ENCODE measurements around the gene FBLN1. TPM values are rescaled to one million over a fixed set of nuclear protein-coding genes. Genes with fewer than 3 reads are reported as not detected.
"Not testable (repeated sequence)": the region's sequence is repeated elsewhere in the genome, so short reads cannot be mapped to it uniquely, and the experiment has no call there.

The FBLN1 gene
- polyA plus RNA-seq, 1 experiment = 1,033 TPM

DNA sequence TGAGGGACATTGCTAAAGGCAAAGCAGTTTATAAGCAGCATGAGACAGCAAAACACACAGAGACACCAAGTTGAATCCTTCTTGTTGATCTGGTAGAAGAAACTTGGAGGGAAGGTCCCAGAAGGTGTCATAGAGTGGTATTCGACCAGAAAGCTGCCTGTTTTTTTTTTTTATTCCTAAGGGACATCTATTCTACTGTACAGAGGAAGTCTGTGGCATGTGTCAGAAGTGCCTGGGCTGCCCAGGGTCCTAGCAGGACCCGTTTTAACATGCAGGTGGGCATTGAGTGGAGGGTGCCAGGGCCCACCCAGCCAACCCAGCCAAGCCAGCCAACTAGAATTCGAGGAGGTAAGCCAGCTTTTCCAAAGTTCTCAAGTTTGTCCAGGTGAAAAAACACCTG lies 100.9 kb downstream of the FBLN1 start:
- H3K4me3 ChIP-seq (ENCODE audit: low read depth, low read length) = no peak overlapping the region
- H3K36me3 ChIP-seq (ENCODE audit: control insufficient read depth, insufficient read depth, low read length) = peaks cover 24% of the 10 kb centered on the region
- H3K27me3 ChIP-seq (ENCODE audit: control insufficient read depth, insufficient read depth, low read length) = no peaks in the 10 kb centered on the region
- TF ChIP-seq, protein P1, sequence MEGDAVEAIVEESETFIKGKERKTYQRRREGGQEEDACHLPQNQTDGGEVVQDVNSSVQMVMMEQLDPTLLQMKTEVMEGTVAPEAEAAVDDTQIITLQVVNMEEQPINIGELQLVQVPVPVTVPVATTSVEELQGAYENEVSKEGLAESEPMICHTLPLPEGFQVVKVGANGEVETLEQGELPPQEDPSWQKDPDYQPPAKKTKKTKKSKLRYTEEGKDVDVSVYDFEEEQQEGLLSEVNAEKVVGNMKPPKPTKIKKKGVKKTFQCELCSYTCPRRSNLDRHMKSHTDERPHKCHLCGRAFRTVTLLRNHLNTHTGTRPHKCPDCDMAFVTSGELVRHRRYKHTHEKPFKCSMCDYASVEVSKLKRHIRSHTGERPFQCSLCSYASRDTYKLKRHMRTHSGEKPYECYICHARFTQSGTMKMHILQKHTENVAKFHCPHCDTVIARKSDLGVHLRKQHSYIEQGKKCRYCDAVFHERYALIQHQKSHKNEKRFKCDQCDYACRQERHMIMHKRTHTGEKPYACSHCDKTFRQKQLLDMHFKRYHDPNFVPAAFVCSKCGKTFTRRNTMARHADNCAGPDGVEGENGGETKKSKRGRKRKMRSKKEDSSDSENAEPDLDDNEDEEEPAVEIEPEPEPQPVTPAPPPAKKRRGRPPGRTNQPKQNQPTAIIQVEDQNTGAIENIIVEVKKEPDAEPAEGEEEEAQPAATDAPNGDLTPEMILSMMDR (IDR thresholded peaks at IDR 0.05; ENCODE audit: insufficient read depth, low read depth, low read length) = no peak
- ChIA-PET CTCF (no interaction called here), POLR2A (no interaction called here)
- no peak for DNase-seq (ENCODE audit: low read depth)

DNA sequence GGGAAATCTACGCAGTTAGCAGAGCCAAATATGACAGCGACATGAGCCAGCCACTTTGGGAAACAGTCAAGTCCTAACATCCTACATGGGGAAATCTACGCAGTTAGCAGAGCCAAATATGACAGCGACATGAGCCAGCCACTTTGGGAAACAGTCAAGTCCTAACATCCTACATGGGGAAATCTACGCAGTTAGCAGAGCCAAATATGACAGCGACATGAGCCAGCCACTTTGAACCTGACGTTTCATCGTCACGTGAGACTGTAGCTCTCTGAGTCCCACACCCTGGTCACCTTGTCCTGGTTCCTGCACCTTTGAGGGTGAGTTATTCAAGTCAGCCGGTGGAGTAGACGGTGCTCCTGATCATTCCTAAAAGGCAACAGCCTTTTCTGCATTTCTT lies 105.4 kb downstream of the FBLN1 start:
- DNase-seq (ENCODE audit: low read depth); H3K27me3 ChIP-seq (ENCODE audit: control insufficient read depth, insufficient read depth, low read length); H3K36me3 ChIP-seq (ENCODE audit: control insufficient read depth, insufficient read depth, low read length); H3K4me3 ChIP-seq (ENCODE audit: low read depth, low read length); POLR2A ChIA-PET: not testable (repeated sequence)
- CTCF ChIA-PET = interaction anchor here (0.6 kb wide), 1 partner anchor 15 kb away, joined by 3 read pairs; no protein-coding TSS in a partner anchor

DNA sequence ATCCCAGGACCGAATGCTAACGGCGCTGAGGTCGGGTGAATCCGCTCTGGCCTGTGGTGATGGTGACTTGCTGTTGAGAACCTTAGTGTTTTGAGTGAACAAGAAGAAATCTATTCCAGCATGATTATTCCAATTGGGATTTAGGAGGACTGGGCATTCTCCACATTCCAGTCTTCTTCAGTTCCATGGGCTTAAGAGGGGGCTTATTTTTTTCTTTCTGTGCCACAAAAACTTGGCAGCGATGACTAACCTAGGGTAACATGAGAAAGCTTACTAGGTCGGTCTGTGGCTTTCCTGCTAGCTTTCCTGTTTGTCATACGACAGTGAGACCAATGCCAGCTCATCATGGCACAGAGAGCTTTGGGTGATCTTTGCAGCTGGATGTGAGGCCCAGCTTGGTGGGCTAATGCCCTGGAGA lies 106.1 kb downstream of the FBLN1 start:
- no peaks in the 10 kb centered on the region for H3K27me3 ChIP-seq (ENCODE audit: control insufficient read depth, insufficient read depth, low read length)
- peaks cover 3% of the 10 kb centered on the region; the same call in 1 of the 2 replicates for H3K36me3 ChIP-seq (ENCODE audit: control insufficient read depth, insufficient read depth, low read length)
- TF ChIP-seq, protein P1 (IDR thresholded peaks at IDR 0.05; ENCODE audit: insufficient read depth, low read depth, low read length) = no peak
- H3K4me3 ChIP-seq (ENCODE audit: low read depth, low read length) = no peak overlapping the region
- POLR2A ChIA-PET = no interaction called here
- CTCF ChIA-PET = no interaction called here
- DNase-seq (ENCODE audit: low read depth) = no peak

DNA sequence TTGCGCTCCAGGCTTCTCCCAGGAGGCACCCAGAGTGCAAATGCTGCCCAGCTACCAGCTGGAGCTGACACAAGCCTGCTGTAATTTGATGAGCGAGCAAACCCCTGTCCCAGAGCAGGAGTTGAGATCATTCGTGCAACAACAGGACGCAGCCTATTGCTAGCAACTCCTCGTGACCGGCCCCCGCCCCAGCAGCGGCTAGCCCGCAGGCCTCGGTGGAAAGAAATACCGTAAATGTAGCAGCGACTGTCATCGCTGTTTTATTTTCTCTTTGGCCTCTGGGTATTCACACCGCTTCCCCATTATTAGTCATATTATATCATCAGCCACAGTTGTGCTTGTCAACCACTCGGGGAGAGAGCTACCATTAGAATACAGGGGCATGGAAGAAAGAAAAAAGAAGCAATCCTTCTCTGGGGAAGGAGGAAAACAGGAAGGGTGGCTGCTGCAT lies 109.8 kb downstream of the FBLN1 start:
- CTCF ChIA-PET = interaction anchor here (0.9 to 1.3 kb wide), 2 partner anchors 18 to 19 kb away, joined by 3 to 4 read pairs; no protein-coding TSS in a partner anchor
- Histone ChIP-seq H3K27me3 (ENCODE audit: control insufficient read depth, insufficient read depth, low read length) (no peaks in the 10 kb centered on the region), H3K4me3 (ENCODE audit: low read depth, low read length) (no peak overlapping the region), H3K36me3 (ENCODE audit: control insufficient read depth, insufficient read depth, low read length) (no peaks in the 10 kb centered on the region)
- peak; percentile 63 for DNase-seq (ENCODE audit: low read depth)
- TF ChIP-seq, protein P1 (IDR thresholded peaks at IDR 0.05; ENCODE audit: insufficient read depth, low read depth, low read length) = no peak
- POLR2A ChIA-PET = no interaction called here

DNA sequence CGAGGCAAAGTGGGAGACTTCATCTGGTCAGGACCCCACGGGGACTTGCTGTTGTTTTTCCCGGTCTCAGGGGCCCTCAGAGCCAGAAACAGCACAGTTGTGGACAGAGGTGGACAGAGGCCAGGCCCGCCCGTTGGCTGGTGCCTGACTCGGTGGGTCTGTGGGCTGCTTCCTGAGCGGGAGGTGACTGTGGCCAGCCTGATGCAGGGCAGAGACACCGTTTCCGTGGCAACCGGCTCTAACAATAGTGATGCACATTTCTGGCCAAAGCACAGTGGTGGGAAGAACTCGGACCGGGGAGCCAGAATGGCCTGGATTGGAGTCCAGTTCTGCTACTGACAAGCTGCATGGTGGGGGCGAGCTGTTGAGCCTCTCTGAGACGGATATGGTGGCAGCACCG lies 110.3 kb downstream of the FBLN1 start:
- ChIA-PET CTCF (interaction anchor here (0.9 to 1.3 kb wide), 2 partner anchors 19 kb away, joined by 3 to 4 read pairs; no protein-coding TSS in a partner anchor), POLR2A (no interaction called here)
- TF ChIP-seq, protein P1 (IDR thresholded peaks at IDR 0.05; ENCODE audit: insufficient read depth, low read depth, low read length) = no peak
- no peak for DNase-seq (ENCODE audit: low read depth)
- no peak overlapping the region for H3K4me3 ChIP-seq (ENCODE audit: low read depth, low read length)
- no peaks in the 10 kb centered on the region for H3K27me3 ChIP-seq (ENCODE audit: control insufficient read depth, insufficient read depth, low read length)
- no peaks in the 10 kb centered on the region for H3K36me3 ChIP-seq (ENCODE audit: control insufficient read depth, insufficient read depth, low read length)

DNA sequence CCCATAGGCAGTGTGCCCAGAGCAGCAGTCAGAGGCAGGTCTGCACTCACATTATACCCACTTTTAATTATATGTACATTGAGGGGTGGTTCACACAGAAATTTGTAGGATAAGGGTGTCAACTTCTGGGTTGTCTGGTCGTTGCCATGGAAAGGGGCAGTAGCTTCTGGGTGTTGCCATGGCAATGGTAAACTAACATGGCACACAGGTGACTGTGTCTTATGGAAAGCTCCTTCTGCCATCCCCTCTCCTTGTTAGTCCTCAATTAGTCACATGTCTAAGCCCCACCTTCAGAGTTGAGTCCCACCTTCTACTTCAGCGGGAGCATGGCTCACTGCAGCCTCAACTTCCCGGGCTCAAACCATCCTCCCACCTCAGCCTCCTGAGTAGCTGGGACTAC lies 112.7 kb downstream of the FBLN1 start:
- Histone ChIP-seq H3K4me3 (ENCODE audit: low read depth, low read length) (no peak overlapping the region), H3K36me3 (ENCODE audit: control insufficient read depth, insufficient read depth, low read length) (no peaks in the 10 kb centered on the region), H3K27me3 (ENCODE audit: control insufficient read depth, insufficient read depth, low read length) (no peaks in the 10 kb centered on the region)
- POLR2A ChIA-PET = no interaction called here
- TF ChIP-seq, protein P1 (IDR thresholded peaks at IDR 0.05; ENCODE audit: insufficient read depth, low read depth, low read length) = no peak
- CTCF ChIA-PET = no interaction called here
- DNase-seq (ENCODE audit: low read depth) = no peak

Data from BJ (cell line).